Hematopoietic multipotent progenitor cell (in vitro differentiated cells): ENCODE results near the gene TMEM80. TPM values are rescaled to one million over a fixed set of nuclear protein-coding genes. Genes with fewer than 3 reads are reported as not detected.
"Not testable (repeated sequence)": the region's sequence is repeated elsewhere in the genome, so short reads cannot be mapped to it uniquely, and the experiment has no call there.

Experiments
- DNase-seq, 3 donors: peaks; one replicate each; pipeline ENCODE4 v3.0.0-alpha.2; 2011 to 2015; ENCODE audit warnings: low read depth in 2 of 3, low spot score in 2 of 3
- total RNA-seq: library from RNA; depleted of rRNA; stranded (reverse); fragments of >200 nt; gene quantifications from one replicate; pipeline ENCODE4 v1.2.3, GENCODE V29; 2012

TMEM80 gene
- total RNA-seq: 25.6 TPM

- DNase-seq: peak; percentile 93 to 99 (median 99)
These were observed at the start of gene TMEM80 for GRCh38 chr11:695538-696248. Gene TMEM80 (plus strand): TSS chr11:695816. CDS start chr11:695828, 12 bp downstream.

DNA sequence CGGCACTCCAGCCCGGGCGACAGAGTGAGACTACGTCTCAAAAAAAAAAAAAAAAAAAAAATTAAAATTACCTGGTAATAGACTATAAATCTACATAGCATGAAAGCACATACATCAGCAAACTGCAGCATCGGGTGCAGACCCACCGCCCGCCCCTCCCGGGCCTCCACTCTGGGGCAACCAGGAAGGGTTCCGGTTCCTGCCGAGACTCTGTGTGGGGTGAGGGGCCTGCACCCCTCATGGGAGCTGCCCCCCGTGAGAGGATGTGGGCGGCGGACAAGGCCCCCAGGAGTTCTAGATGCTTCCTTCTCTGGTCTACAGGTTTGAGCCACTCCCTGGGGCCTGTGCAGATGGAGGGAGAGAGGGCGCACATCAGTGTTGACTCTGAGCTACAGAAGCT, 49.4 kb upstream of the TMEM80 start:
- no peak for DNase-seq

- not testable (repeated sequence) for DNase-seq
These were observed 47.9 kb upstream of the TMEM80 start for GRCh38 chr11:647672-648158.

GRCh38 chr11:650482-650881, 45.1 kb upstream of the TMEM80 start:
- DNase-seq: no peak

- not testable (repeated sequence) for DNase-seq
These were observed 42.5 kb upstream of the TMEM80 start for GRCh38 chr11:653136-653535.

DNA sequence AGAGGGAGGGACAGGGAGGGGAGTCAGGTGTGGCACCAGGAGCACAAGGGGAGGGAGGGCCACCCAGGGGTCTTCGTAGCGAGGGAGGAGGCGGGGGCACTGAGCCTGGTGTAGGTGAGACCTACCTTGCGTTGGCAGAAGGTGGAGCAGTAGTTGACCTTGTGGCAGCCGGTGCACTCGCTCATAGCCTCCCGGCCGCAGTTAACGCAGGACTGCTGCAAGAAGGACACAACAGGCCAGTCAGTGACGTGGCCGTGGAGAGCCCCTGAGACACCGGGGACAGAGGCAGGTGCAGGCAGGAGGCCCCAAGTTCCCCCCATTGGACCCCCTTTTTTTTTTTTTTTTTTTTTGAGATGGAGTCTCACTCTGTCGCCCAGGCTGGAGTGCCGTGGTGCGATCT, 41.8 kb upstream of the TMEM80 start:
- no peak for DNase-seq

DNA sequence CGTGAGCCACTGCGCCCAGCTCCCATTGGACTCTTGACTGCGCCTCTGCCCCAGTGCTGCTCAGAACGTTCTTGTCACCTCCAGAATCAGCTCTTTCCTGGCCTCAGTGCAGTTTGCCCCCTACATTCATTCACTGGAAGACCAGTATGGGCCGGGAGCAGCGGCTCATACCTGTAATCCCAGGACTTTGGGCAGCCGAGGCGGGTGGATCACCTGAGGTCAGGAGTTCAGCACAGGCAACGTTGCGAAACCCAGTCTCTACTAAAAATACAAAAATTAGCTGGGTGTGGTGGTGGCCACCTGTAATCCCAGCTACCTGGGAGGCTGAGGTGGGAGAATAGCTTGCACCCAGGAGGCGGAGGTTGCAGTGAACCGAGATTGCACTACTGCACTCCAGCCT, 41.2 kb upstream of the TMEM80 start:
- DNase-seq: not testable (repeated sequence)

DNA sequence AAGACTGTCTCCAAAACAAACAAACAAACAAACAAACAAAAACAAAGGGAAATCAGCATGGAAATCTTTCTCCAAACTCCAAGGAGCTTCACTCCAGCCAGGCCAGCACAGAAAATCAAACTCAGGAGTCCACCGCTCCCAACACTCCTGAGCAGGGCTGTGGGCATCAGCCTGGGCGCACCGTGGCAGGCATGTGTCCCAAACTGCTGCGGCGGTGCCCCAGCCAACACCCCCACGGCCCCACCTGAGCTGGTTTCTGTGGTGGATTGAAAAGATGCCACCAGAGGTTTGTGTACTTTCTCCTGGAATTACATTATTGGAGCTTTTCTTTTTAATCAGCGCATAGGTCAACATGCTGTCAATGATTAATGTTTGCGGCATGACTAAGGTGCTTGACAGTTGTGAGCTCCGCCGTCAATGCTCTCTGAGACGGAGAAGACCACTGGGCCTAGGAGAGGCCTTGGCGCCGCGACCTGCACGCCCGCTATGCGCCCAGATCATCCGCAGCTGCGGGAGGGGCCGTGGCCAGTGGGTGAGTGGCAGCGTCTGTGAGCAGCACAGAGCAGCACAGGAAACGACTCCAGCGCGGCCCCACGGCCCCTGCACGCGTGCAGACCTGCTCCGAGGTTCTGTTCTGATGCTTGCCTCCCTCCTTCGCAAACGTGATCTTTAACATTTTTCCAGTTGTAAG, 40.4 kb upstream of the TMEM80 start:
- DNase-seq: no peak

DNA sequence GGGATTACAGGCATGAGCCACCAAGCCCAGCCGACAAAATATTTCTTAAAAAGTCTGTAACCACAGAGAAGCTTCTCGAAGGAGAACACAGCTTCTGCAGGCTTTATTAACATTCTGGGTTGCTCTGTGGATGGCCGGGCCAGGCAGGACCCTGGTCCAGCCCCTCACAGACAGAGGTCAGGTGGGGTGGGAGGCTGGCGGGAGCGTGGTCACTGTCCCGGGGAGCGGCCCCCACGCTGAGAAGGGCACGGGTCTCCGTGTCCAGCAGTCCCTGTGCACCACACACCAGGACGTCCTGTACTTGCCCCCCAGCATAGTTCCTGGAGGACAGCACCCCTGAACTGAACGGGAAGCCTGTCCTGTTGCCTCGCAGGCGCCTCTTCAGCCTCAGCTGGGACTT, 39.2 kb upstream of the TMEM80 start:
- no peak for DNase-seq

GRCh38 chr11:656866-657265, 38.8 kb upstream of the TMEM80 start:
- no peak for DNase-seq

- DNase-seq: no peak
These were observed 37.9 kb upstream of the TMEM80 start for GRCh38 chr11:657691-658126.

- DNase-seq: no peak
These were observed 36.0 kb upstream of the TMEM80 start for GRCh38 chr11:659532-660085.

- DNase-seq: no peak
These were observed 35.3 kb upstream of the TMEM80 start for GRCh38 chr11:660281-660680.

DNA sequence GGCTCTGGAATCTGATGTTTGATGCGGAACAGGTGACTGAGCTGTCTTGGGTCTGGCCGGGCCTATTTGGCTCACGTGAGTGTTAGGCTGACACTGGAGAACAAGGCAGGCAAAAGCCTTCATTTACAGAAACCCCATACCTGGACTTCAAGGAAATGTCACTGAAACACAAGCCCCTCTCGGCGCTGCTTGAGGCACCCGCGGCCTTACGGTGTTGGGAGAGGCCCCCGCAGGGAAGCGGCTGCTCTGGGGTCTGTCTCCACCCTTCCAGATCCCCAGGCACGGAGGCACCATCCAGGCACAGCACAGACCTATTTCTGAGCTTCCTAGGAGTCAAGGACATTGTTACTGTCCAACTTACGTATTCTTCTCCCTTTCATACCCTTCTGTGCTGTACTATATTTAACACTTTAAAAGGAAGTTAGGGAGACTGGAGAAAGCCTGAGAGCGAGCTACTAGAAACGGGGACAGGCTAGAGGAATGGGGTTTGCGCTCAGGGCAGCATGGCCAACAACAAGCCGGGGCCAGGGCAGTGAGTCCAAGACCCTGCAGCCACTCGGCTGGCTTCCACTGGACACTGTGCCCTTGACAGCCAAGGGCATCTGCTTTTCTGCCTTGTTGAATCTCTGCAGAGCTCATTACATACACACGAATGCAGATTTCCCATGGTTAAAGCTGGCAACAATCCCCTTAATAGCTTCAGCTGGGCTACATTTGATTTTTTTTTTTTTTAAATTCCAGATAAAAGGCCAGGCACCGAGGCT, 34.8 kb upstream of the TMEM80 start:
- no peak for DNase-seq

GRCh38 chr11:662689-663274, 32.8 kb upstream of the TMEM80 start:
- peak in 2 of 3 donors; percentile 51 to 56 for DNase-seq

DNA sequence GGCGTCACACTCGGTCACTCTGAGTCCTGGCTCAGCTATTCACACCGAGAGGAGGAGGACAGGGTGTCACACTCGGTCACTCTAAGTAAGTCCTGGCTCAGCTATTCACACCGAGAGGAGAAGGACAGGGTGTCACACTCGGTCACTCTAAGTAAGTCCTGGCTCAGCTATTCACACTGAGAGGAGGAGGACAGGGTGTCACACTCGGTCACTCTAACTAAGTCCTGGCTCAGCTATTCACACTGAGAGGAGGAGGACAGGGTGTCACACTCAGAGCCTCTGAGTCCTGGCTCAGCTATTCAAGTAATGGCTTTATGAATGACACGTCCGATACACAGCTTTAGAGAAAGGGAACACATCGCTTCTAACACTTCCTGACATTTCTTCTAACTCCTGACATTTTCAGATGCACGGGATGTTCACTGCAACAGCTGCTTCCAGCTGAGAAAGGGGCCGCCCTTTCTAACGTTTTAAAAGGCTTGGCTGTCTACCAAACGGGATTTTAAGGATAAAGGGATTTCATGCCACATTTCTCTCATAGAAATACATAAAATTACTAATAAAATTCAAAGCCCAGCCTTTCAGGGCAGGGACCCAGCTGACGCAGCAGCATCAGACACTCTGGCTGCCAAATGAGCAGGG, 30.4 kb upstream of the TMEM80 start:
- DNase-seq: no peak

DNA sequence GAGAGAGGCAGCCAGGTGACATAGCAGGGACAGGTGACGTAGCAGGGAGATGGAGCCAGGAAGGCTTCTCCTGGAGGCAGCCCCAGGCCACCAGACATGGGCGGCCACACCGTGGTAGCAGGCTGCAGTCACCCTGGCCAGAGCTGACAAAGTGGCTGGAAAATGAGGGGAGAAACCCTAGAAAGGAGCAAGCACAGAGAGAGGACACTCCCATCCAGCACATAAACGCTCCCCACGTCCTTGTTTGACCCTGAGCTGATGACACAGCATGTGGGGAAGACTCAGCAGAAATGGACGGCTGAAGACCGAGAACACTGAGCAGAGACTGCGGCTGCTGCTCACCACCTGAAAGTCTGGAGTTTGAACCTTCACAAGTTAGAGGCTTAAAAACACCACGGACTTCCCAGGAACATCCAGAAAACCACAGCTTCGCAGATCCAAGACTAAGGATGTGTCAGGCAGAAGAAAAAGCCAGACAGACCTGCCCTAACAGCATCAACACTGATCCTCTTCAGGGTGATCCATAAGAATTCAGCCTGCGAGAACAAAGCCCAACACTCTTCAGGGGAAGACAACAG, 29.8 kb upstream of the TMEM80 start:
- peak in 1 of 3 donors; percentile 30 for DNase-seq

DNA sequence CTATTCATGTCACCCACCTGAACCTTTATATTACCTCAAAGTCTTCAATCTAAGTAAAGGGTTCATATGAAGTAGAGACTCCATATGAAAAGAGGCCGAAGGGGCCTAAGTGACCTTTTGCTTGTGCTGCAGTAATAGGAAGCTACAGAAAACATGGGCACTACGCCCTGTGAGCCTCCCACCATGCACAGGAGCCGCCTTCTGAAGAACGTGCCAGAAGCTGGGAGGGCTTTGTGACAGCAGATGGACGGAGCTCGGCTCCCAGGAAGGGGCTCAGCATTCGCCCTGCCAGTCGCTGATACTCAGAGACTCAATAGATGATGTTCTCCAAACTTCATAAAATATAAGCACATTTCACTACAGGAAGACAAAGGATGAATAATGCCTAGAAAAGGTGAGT, 21.8 kb upstream of the TMEM80 start:
- no peak for DNase-seq

DNA sequence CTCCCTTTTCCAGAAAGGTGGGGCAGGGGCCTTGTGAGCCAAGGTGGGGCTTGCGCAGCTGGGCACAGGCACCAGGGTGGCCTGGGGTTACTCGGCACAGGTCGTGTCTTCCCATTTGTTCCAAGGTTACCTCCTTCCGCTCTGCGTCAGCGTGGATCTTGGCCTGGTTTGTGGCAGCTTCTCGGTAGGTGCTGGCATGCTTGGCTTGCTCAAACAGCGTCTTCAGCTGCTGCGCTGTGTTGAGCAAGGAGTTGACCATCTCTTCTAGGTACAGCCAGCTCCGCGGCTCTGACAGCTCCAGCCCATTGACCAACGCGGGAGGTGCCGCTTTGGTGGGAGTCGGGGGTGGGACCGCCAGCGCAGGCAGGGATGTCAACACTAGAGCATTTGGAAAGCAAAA, 21.2 kb upstream of the TMEM80 start:
- DNase-seq: no peak

DNA sequence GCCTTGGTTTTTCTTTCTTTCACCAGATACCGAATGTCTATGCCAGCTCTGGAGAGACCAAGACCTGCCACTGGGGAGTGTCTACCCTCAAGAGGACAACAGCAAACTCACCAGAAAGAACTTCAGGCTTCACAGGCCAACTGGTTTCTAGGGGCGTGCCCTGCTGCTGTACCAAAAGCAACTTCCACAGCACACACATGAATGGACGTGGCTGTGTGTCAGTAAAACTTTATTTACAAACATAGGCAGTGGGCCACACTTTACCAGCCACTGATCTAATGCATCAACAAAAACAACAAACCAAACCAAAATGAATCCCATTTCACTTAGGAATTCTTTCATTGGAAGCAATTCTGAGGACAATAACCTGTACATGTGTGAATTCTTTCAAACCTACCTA, 17.3 kb upstream of the TMEM80 start:
- no peak for DNase-seq
